Muscle of leg (tissue), 11 donors: ENCODE data around the gene KRT2. TPM values are rescaled to one million over a fixed set of nuclear protein-coding genes. Genes with fewer than 3 reads are reported as not detected.

Experiments
- DNase-seq: peaks from one replicate; pipeline ENCODE4 v3.0.0; 2013
- H3K27ac ChIP-seq: one replicate; pipeline ENCODE4 v1.5.1; 2013; ENCODE audit warnings: mild to moderate bottlenecking, low read length, control low read depth
- H3K27me3 ChIP-seq: one replicate; pipeline ENCODE4 v1.6.1; 2013; ENCODE audit warnings: low read length; ENCODE audit not compliant: control insufficient read depth, insufficient read depth
- H3K36me3 ChIP-seq: one replicate; pipeline ENCODE4 v1.6.1; 2013; ENCODE audit warnings: low read length; ENCODE audit not compliant: control insufficient read depth, insufficient read depth
- H3K4me1 ChIP-seq: one replicate; pipeline ENCODE4 v1.6.1; 2013; ENCODE audit warnings: low read length; ENCODE audit not compliant: control insufficient read depth, insufficient read depth
- H3K4me3 ChIP-seq: one replicate; pipeline ENCODE4 v1.5.1; 2013; ENCODE audit warnings: low read length, control low read depth
- H3K9me3 ChIP-seq: replicated peaks from 2 replicates; pipeline ENCODE4 v1.6.1; 2013; ENCODE audit warnings: low read depth, low read length; ENCODE audit not compliant: control insufficient read depth
- WGBS: methylation state at CpG from one replicate; pipeline ENCODE4 v1.1.5; 2013; ENCODE audit warnings: missing lambda C conversion rate; ENCODE audit not compliant: insufficient coverage; 5-methylcytosine and 5-hydroxymethylcytosine counted together
- polyA plus RNA-seq, 8 donors: library from polyadenylated mRNA; unstranded; fragments of 120-200 nt; gene quantifications; one replicate each; pipeline versions ENCODE4 v1.2.1 to v1.2.3, GENCODE V29; 2013; ENCODE audit warnings: inconsistent platforms in 1 of 8, low replicate concordance in 1 of 8; ENCODE audit not compliant: insufficient read length in 8 of 8, insufficient read depth in 1 of 8
- total RNA-seq: library from RNA; stranded (reverse); fragments of 120-200 nt; gene quantifications from one replicate; pipeline ENCODE4 v1.2.4, GENCODE V29; 2013

KRT2 gene
- total and polyA plus RNA-seq, 9 donors = 0.11 to 0.18 TPM; not detected in 7

DNA sequence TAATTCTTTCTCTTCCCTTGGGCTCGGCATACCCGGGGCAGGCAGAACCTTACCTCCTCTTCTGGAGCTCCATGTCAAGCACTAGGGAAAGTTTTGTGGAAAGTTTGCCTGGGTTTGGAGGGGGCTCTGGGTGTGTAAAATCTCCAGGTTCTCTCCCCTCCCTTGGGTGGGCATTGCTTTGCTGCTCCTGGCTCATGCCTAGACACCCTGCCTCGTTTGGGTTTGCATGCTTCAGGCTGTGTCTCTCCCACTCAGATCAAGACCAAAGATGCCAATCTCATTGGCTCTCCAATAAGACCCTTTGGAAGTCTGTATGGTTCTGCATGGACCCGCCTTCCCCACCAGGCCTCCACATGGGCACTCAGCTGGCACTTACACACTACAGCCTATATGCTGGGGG is 6.2 kb upstream of the KRT2 start:
- H3K4me1 ChIP-seq = no peaks in the 10 kb centered on the region
- no peaks in the 10 kb centered on the region for H3K36me3 ChIP-seq
- DNase-seq = no peak
- H3K4me3 ChIP-seq = no peak overlapping the region
- peaks cover 22% of the 10 kb centered on the region for H3K27me3 ChIP-seq
- no peaks in the 10 kb centered on the region for H3K9me3 ChIP-seq
- H3K27ac ChIP-seq = no peak overlapping the region
- WGBS = 75% methylated on average over 2 of the region's 4 CpGs

DNA sequence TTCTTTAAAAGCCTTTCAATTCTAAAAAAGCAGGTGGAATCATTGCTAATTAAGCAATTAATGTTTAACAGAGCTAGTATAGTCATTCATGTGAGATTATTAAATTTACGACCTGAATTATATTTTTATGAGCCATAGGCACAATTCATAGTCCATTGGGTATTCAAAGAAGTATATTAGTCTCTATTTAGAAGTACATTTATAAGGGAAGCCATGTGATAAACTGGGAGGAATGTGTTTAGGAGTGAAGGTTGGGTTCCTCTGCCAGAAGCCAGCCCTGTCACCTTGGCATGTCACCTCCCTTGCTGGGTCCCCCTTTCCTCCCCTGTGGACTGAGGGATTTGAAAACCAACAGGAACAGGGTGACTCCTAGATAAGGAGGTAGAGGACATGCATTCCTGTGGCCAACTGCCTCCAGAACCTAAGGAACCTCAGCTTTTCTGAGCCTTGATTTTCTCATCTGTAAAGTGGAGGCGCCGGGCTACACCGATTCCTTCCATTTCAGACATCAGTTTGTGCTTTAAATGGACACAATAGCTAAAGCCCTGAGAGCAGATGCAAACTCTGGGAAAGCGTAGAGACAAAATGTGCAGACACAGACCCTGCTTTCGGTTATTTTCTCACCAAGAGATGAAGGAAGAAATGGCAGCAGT is 5.4 kb upstream of the KRT2 start:
- 89% methylated on average over 5 of the region's 6 CpGs for WGBS
- Histone ChIP-seq H3K27ac (no peak overlapping the region), H3K27me3 (peaks cover 19% of the 10 kb centered on the region), H3K4me3 (no peak overlapping the region), H3K9me3 (no peaks in the 10 kb centered on the region), H3K4me1 (no peaks in the 10 kb centered on the region), H3K36me3 (no peaks in the 10 kb centered on the region)
- no peak for DNase-seq

- H3K4me3 ChIP-seq = no peak overlapping the region
- peaks cover 23% of the 10 kb centered on the region for H3K27me3 ChIP-seq
- no peak for DNase-seq
- no peaks in the 10 kb centered on the region for H3K9me3 ChIP-seq
- H3K27ac ChIP-seq = no peak overlapping the region
- 67% methylated on average over 2 of the region's 4 CpGs for WGBS
- H3K36me3 ChIP-seq = no peaks in the 10 kb centered on the region
- H3K4me1 ChIP-seq = no peaks in the 10 kb centered on the region
These were observed 4.6 kb upstream of the KRT2 start for GRCh38 chr12:52656616-52657015.

GRCh38 chr12:52655720-52656124 is 3.7 kb upstream of the KRT2 start:
- H3K4me1 ChIP-seq = peaks cover under 1% of the 10 kb centered on the region
- no peaks in the 10 kb centered on the region for H3K36me3 ChIP-seq
- H3K27me3 ChIP-seq = peaks cover 26% of the 10 kb centered on the region
- no peak overlapping the region for H3K4me3 ChIP-seq
- WGBS = 64% methylated on average over 4 of the region's 8 CpGs
- DNase-seq = no peak
- H3K27ac ChIP-seq = no peak overlapping the region
- no peaks in the 10 kb centered on the region for H3K9me3 ChIP-seq

GRCh38 chr12:52655251-52655650 is 3.2 kb upstream of the KRT2 start:
- peaks cover 30% of the 10 kb centered on the region for H3K27me3 ChIP-seq
- WGBS = 53% methylated on average over 5 of the region's 6 CpGs
- H3K27ac ChIP-seq = no peak overlapping the region
- H3K4me3 ChIP-seq = no peak overlapping the region
- no peaks in the 10 kb centered on the region for H3K9me3 ChIP-seq
- peaks cover 6% of the 10 kb centered on the region for H3K4me1 ChIP-seq
- H3K36me3 ChIP-seq = no peaks in the 10 kb centered on the region
- DNase-seq = no peak

- H3K4me1 ChIP-seq = peaks cover 7% of the 10 kb centered on the region
- H3K9me3 ChIP-seq = no peaks in the 10 kb centered on the region
- no peaks in the 10 kb centered on the region for H3K36me3 ChIP-seq
- peaks cover 17% of the 10 kb centered on the region for H3K27me3 ChIP-seq
- peak; percentile 47 for DNase-seq
- no peak overlapping the region for H3K27ac ChIP-seq
- WGBS = 35% methylated on average over 12 of the region's 12 CpGs
- no peak overlapping the region for H3K4me3 ChIP-seq
These were observed 1.4 kb downstream of the KRT2 start for GRCh38 chr12:52650520-52651081.

DNA sequence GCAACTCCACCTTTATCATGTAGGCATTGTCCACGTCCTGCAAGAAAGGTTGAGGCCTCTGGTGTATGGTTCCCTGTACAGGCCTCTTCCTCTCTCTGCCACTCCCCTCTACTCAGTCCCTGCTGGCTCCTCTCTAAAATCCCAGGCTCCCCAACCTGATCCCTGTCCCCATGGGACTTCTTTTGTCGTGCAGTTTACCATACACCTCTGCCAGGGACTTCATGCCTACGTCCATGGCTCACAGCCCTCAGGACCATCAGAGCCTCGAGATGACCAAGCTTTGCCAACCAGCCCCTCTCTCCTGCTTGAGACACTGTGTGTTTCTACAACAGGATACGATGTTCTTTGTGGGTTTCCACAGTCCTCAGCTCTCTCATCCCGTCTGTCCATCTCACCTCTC is 2.9 kb downstream of the KRT2 start:
- WGBS = 70% methylated on average over 6 of the region's 6 CpGs
- Histone ChIP-seq H3K4me1 (peaks cover 7% of the 10 kb centered on the region), H3K36me3 (no peaks in the 10 kb centered on the region), H3K4me3 (no peak overlapping the region), H3K27ac (no peak overlapping the region), H3K27me3 (peaks cover 19% of the 10 kb centered on the region), H3K9me3 (no peaks in the 10 kb centered on the region)
- no peak for DNase-seq

- Histone ChIP-seq H3K27me3 (peaks cover 22% of the 10 kb centered on the region), H3K4me1 (peaks cover 7% of the 10 kb centered on the region), H3K36me3 (no peaks in the 10 kb centered on the region), H3K9me3 (no peaks in the 10 kb centered on the region), H3K27ac (no peak overlapping the region), H3K4me3 (no peak overlapping the region)
- DNase-seq = no peak
- WGBS = 83% methylated on average over 5 of the region's 8 CpGs
These were observed 3.9 kb downstream of the KRT2 start for GRCh38 chr12:52648012-52648550.

- no peak for DNase-seq
- no peaks in the 10 kb centered on the region for H3K36me3 ChIP-seq
- 79% methylated on average over 9 of the region's 9 CpGs for WGBS
- H3K4me1 ChIP-seq = peaks cover 7% of the 10 kb centered on the region
- H3K27ac ChIP-seq = no peak overlapping the region
- H3K27me3 ChIP-seq = peaks cover 22% of the 10 kb centered on the region
- no peak overlapping the region for H3K4me3 ChIP-seq
- no peaks in the 10 kb centered on the region for H3K9me3 ChIP-seq
These were observed 4.4 kb downstream of the KRT2 start for GRCh38 chr12:52647601-52648000.

DNA sequence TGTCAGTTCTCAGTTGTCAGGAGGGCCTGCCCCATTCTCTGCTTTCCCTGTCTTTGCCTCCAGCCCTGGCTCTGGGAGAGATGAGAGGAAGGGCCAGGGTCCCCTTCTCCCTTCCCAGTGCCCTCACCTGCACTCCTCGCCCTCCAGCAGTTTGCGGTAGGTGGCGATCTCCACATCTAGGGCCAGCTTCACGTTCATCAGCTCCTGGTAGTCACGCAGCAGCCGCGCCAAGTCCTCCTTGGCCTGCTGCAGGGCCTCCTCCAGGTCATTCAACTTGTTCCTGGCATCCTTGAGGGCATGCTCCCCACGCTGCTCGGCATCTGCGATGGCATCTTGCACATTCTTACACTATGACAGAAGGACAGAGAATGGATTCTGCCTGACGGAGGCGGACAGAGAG is 5.4 kb downstream of the KRT2 start:
- peaks cover 22% of the 10 kb centered on the region for H3K27me3 ChIP-seq
- 70% methylated on average over 12 of the region's 12 CpGs for WGBS
- DNase-seq = no peak
- no peaks in the 10 kb centered on the region for H3K9me3 ChIP-seq
- no peaks in the 10 kb centered on the region for H3K36me3 ChIP-seq
- no peak overlapping the region for H3K27ac ChIP-seq
- H3K4me3 ChIP-seq = no peak overlapping the region
- H3K4me1 ChIP-seq = peaks cover 7% of the 10 kb centered on the region
